ENCODE measurements around the gene SNX9. TPM values are rescaled to one million over a fixed set of nuclear protein-coding genes. Genes with fewer than 3 reads are reported as not detected.

SNX9 gene
- total and polyA plus RNA-seq, 10 of the 15 experiments (the other 5 are each of a cell fraction or from before 2014, with no cell fraction given) = 0.03 to 2.0 (median 0.37) TPM

DNA sequence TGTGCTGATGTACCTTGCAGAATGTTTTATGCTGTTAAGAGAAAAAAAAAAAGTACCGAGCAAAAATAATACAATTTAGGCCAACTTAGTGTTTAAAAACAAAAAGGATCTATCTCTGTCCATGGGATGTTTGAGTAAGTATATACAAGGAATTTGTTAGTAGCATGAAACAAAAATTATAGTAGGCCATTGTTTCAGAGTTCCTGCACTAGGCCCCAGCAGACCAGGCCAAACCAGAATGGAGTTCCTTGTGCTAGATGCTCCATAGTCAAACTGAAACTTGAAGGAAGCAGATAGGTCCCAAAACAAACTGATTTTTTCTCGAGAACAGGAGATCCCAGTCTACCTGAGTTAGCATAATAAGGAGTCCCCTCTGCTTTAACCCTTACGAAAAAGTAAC, 72.5 kb downstream of the SNX9 start:
- TF ChIP-seq ELK1 (IDR thresholded peaks at IDR 0.05; ENCODE audit: low read depth, low read length) = no peak
- TF ChIP-seq SIX5 (IDR thresholded peaks at IDR 0.05; ENCODE audit: low read depth, low read length, severe bottlenecking) = no peak
- no peak for TF ChIP-seq SMARCA5 (IDR thresholded peaks at IDR 0.05)
- no peak for TF ChIP-seq BACH1 (IDR thresholded peaks at IDR 0.05; ENCODE audit: borderline replicate concordance)
- no peak for TF ChIP-seq SMAD1 (IDR thresholded peaks at IDR 0.05; ENCODE audit: low read depth, partially characterized antibody)
- TF ChIP-seq NR2C1 (IDR thresholded peaks at IDR 0.05) = no peak
- TF ChIP-seq ZBTB11 (CRISPR knock-in tag; IDR thresholded peaks at IDR 0.05) = no peak
- no peak for TF ChIP-seq NFYA (IDR thresholded peaks at IDR 0.05; ENCODE audit: borderline replicate concordance, low read depth, low read length)
- no peak for TF ChIP-seq GATAD2B (conservative IDR thresholded peaks at IDR 0.05; ENCODE audit: low read depth)
- TF ChIP-seq, protein P1, sequence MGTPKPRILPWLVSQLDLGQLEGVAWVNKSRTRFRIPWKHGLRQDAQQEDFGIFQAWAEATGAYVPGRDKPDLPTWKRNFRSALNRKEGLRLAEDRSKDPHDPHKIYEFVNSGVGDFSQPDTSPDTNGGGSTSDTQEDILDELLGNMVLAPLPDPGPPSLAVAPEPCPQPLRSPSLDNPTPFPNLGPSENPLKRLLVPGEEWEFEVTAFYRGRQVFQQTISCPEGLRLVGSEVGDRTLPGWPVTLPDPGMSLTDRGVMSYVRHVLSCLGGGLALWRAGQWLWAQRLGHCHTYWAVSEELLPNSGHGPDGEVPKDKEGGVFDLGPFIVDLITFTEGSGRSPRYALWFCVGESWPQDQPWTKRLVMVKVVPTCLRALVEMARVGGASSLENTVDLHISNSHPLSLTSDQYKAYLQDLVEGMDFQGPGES (IDR thresholded peaks at IDR 0.05) = no peak
- no peak for TF ChIP-seq TARDBP (IDR thresholded peaks at IDR 0.05; ENCODE audit: borderline replicate concordance)
- TF ChIP-seq TCF12 (IDR thresholded peaks at IDR 0.05; ENCODE audit: low read depth, low read length) = no peak
- Histone ChIP-seq H3K4me3 (no peak overlapping the region), H3K4me1 (ENCODE audit: control insufficient read depth, insufficient read depth, low read length) (no peaks in the 10 kb centered on the region), H4K20me1 (ENCODE audit: control insufficient read depth, insufficient read depth) (no peaks in the 10 kb centered on the region), H3K27me3 (replicated peaks in 1 of 2; ENCODE audit: control insufficient read depth in 2 of 2, insufficient read depth in 2 of 2, low read length in 1 of 2) (no peaks in the 10 kb centered on the region), H3K27ac (ENCODE audit: control insufficient read depth, insufficient read depth) (no peak overlapping the region), H2AFZ (ENCODE audit: control insufficient read depth, low read depth, low read length) (no peak overlapping the region), H3K79me2 (ENCODE audit: control insufficient read depth, insufficient read depth, low read length) (no peaks in the 10 kb centered on the region), H3K4me2 (ENCODE audit: control insufficient read depth, insufficient read depth) (no peak overlapping the region), H3K9ac (ENCODE audit: control insufficient read depth, insufficient read depth, low read length) (no peak overlapping the region), H3K36me3 (ENCODE audit: control insufficient read depth in 2 of 2, insufficient read depth in 2 of 2, low read length in 1 of 2) (no peaks in the 10 kb centered on the region), H3K9me3 (replicated peaks; ENCODE audit: control insufficient read depth, insufficient read depth, low read length) (no peaks in the 10 kb centered on the region)
- ChIA-PET SMC1A (ENCODE audit: uncharacterized antibody, unreplicated experiment) (no interaction called here), RAD21 (ENCODE audit: unreplicated experiment) (no interaction called here), POLR2A (no interaction called here), CTCF (no interaction called here)
- intact Hi-C loops (cut with micrococcal nuclease; ENCODE audit: unreplicated experiment) = no loop called here
- ATAC-seq (no peak), DNase-seq (ENCODE audit: low read depth, low spot score) (no peak), FAIRE-seq (no peak)
- WGBS (ENCODE audit: insufficient coverage, insufficient replicate concordance, low lambda C conversion rate, missing lambda C conversion rate) = 72% methylated on average over 3 of the region's 3 CpGs
- in situ Hi-C loops (cut with MboI) = no loop called here
- no TSS peak for BruUV-seq (replicated peaks)
